PC-9 (cell line): ENCODE measurements around the gene SECTM1. TPM values are rescaled to one million over a fixed set of nuclear protein-coding genes. Genes with fewer than 3 reads are reported as not detected.

ENCODE experiments used
- BruUV-seq: library from RNA; stranded (reverse); fragments of 400-500 nt; replicated peaks from 2 replicates; lab custom pipeline; 2021; lab: Mats Ljungman, UMichigan
- CTCF ChIA-PET: fragments of 300-600 bp; sonication (Branson Sonifier 250); formaldehyde crosslinking; loops from one replicate; lab custom pipeline; 2022; ENCODE audit warnings: antibody characterized with exemption; lab: Charles Lee
- POLR2A ChIA-PET: fragments of 300-600 bp; sonication (Branson Sonifier 250); formaldehyde crosslinking; loops from one replicate; lab custom pipeline; 2022; ENCODE audit warnings: antibody characterized with exemption; ENCODE audit not compliant: unreplicated experiment; lab: Charles Lee
- DNase-seq, 2 experiments: peaks; one replicate each; pipeline versions ENCODE4 v3.0.0 to v3.0.0-alpha.2; 2015 to 2022; ENCODE audit warnings: mixed read lengths in 1 of 2
- H2AFZ ChIP-seq: fragments of 200-600 bp; sonication (generic); 2 replicates; pipeline ENCODE4 v1.8.1; 2017; ENCODE audit warnings: antibody characterized with exemption
- H3F3A ChIP-seq: fragments of 200-600 bp; sonication (generic); 2 replicates; pipeline ENCODE4 v1.8.1; 2017; ENCODE audit warnings: antibody characterized with exemption, mild to moderate bottlenecking, low read depth; ENCODE audit not compliant: insufficient read depth
- H3K27ac ChIP-seq: fragments of 200-600 bp; sonication (generic); 2 replicates; pipeline ENCODE4 v1.6.1; 2016; ENCODE audit warnings: mixed run types
- H3K27me3 ChIP-seq: fragments of 200-600 bp; sonication (generic); 2 replicates; pipeline ENCODE4 v1.6.1; 2016; ENCODE audit warnings: low read depth, mixed run types; ENCODE audit not compliant: insufficient read depth
- H3K36me3 ChIP-seq: fragments of 200-600 bp; sonication (generic); 2 replicates; pipeline ENCODE4 v1.6.1; 2016; ENCODE audit warnings: low read depth, mixed run types
- H3K4me1 ChIP-seq: fragments of 200-600 bp; sonication (generic); replicated peaks from 2 replicates; pipeline ENCODE4 v1.6.1; 2016; ENCODE audit warnings: mixed run types; ENCODE audit not compliant: insufficient read depth
- H3K4me2 ChIP-seq: fragments of 200-600 bp; sonication (generic); 2 replicates; pipeline ENCODE4 v1.6.1; 2017; ENCODE audit warnings: mixed run types
- H3K4me3 ChIP-seq: fragments of 200-600 bp; sonication (generic); 2 replicates; pipeline ENCODE4 v1.6.1; 2016; ENCODE audit warnings: mixed run types
- H3K79me2 ChIP-seq: fragments of 200-600 bp; sonication (generic); 2 replicates; pipeline ENCODE4 v1.6.1; 2017; ENCODE audit warnings: low read depth, mixed run types
- H3K9me2 ChIP-seq: fragments of 200-600 bp; sonication (generic); 2 replicates; pipeline ENCODE4 v1.8.1; 2017; ENCODE audit warnings: mild to moderate bottlenecking; ENCODE audit not compliant: insufficient read depth
- H3K9me3 ChIP-seq: fragments of 200-600 bp; sonication (generic); 2 replicates; pipeline ENCODE4 v1.8.1; 2016; ENCODE audit warnings: low read depth; ENCODE audit not compliant: insufficient read depth
- H4K20me1 ChIP-seq: fragments of 200-600 bp; sonication (generic); 2 replicates; pipeline ENCODE4 v1.8.1; 2017; ENCODE audit not compliant: insufficient read depth
- CTCF ChIP-seq: fragments of 200-600 bp; sonication (generic); conservative IDR thresholded peaks from 2 replicates; pipeline ENCODE4 v1.6.1; 2017; ENCODE audit warnings: mixed run types, antibody characterized with exemption, mild to moderate bottlenecking, moderate library complexity
- EZH2 ChIP-seq: fragments of 200-600 bp; sonication (generic); IDR thresholded peaks from 2 replicates; pipeline ENCODE4 v1.8.0; 2017; ENCODE audit warnings: antibody characterized with exemption, low read depth
- intact Hi-C: fragments of 100-400 bp; cut with micrococcal nuclease; formaldehyde crosslinking; loops from one replicate; pipeline ENCODE4 v1.10.0; 2022; ENCODE audit not compliant: unreplicated experiment
- total RNA-seq: library from RNA; stranded (reverse); gene quantifications from 2 replicates; pipeline ENCODE4 v1.2.3, GENCODE V29; 2021

The SECTM1 gene
- total RNA-seq, 1 experiment from 2014 or later = 3.6 TPM

DNA sequence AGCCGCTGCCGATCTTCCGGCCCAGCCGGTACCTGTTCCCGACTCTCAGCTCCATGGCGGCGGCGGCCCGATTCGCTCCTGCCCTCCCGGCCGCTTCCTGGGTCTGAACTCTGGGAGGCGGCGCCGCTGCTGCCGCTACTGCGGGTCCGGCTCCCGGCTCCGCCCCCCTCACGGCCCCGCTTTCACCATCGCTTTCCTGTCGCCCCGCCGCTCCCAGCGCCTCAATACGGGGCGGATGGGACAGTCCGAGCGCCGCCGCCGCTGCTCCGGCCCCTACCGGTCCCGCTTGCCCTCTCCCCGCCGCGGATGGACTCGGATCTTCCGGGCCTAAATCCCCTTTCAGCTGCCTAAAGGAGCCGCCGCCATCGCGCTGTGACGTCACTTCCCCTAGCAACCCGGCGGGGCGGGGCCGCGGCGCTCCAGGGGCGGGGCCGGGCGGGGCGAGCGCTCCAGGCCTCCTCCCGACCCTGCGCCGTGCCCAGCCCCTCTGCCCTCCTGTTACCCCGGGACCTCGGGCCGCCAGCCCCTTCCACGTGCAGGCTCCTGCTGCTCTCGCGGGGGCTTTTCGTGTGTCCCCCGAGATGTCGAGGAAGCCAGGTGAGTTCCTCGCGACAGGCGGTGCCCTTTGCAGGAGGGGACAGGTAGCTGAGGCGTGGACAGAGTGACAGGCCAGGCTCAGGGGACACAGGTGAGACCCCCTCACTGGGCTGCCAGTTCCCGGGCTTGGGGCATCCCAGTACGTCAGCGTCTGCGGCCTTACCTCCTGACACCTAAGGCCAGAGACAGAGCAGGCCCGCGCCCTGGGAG lies 60.0 kb downstream of the SECTM1 start, which contains the start of gene CSNK1D:
CSNK1D (minus strand) TSS at position 374 of the 807 bp plus-strand sequence; CDS start at position 55, 319 bp downstream.
- H3K36me3 ChIP-seq = peaks cover 10% of the 10 kb centered on the region
- peaks cover 37% of the 10 kb centered on the region for H3F3A ChIP-seq

GRCh38 chr17:82272495-82273326 lies 60.9 kb downstream of the SECTM1 start:
- Histone ChIP-seq H3K27me3 (no peaks in the 10 kb centered on the region), H3K27ac (peak overlapping the region; percentile 93), H3K36me3 (peaks cover 10% of the 10 kb centered on the region), H2AFZ (no peak overlapping the region), H3K9me2 (no peaks in the 10 kb centered on the region), H3K4me1 (peaks cover 54% of the 10 kb centered on the region), H4K20me1 (peaks cover 49% of the 10 kb centered on the region), H3F3A (peaks cover 45% of the 10 kb centered on the region), H3K4me2 (peak overlapping the region; percentile 87), H3K9me3 (no peaks in the 10 kb centered on the region), H3K79me2 (peaks cover 54% of the 10 kb centered on the region), H3K4me3 (peak overlapping the region; percentile 88)
- CTCF ChIA-PET = no interaction called here
- no TSS peak for BruUV-seq
- POLR2A ChIA-PET = interaction anchor here (1.3 kb wide), 1 partner anchor 20 kb away, joined by 5 read pairs; no protein-coding TSS in a partner anchor
- intact Hi-C loops = no loop called here
- TF ChIP-seq EZH2 (no peak), CTCF (no peak)
- DNase-seq = peak in 1 of 2 experiments; percentile 17

More for the DNA sequence above, 60.0 kb downstream of the SECTM1 start, which contains the start of gene CSNK1D:
- Histone ChIP-seq H3K27ac (peak within 1 kb of the TSS; percentile 93), H3K4me3 (peak within 1 kb of the TSS; percentile 88), H3K4me2 (peak within 1 kb of the TSS; percentile 87), H4K20me1 (peaks cover 41% of the 10 kb centered on the region), H3K9me2 (no peaks in the 10 kb centered on the region), H3K79me2 (peaks cover 46% of the 10 kb centered on the region), H2AFZ (peak within 1 kb of the TSS; percentile 66), H3K4me1 (peaks cover 46% of the 10 kb centered on the region), H3K9me3 (no peaks in the 10 kb centered on the region), H3K27me3 (no peaks in the 10 kb centered on the region)
- CTCF ChIA-PET = no interaction called here
- intact Hi-C loops = no loop called here
- DNase-seq = peak; percentile 47 to 88
- POLR2A ChIA-PET = interaction anchor here (1.3 kb wide), 1 partner anchor 19 kb away, joined by 5 read pairs; no protein-coding TSS in a partner anchor
- BruUV-seq = no TSS peak
- no peak for TF ChIP-seq EZH2
- TF ChIP-seq CTCF = no peak

DNA sequence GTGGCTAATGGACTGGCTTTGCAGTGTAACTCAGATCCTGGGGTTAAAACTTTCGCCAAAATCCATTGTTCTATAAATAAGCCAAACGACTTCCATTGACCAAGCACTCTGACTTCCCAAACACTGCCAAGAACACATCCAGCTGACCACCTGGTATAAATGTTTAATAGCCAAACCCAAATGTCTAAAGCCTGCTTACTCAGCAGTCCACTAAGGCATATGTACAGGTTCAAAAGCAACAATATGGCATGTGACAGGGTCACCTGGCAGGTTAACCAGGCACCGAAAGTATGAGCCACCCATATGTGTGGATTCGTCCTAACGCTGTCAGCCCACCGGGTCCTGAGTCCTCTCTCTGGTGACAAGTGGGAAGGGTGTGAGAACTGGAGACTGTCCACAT lies 62.2 kb downstream of the SECTM1 start:
- Histone ChIP-seq H3K27me3 (no peaks in the 10 kb centered on the region), H3K9me2 (no peaks in the 10 kb centered on the region), H3K9me3 (no peaks in the 10 kb centered on the region), H2AFZ (no peak overlapping the region), H3K36me3 (peaks cover 12% of the 10 kb centered on the region), H3K79me2 (peaks cover 67% of the 10 kb centered on the region), H3K4me3 (no peak overlapping the region), H4K20me1 (peaks cover 62% of the 10 kb centered on the region), H3K4me2 (peak overlapping the region; percentile 87), H3K27ac (no peak overlapping the region), H3F3A (peaks cover 41% of the 10 kb centered on the region), H3K4me1 (peaks cover 48% of the 10 kb centered on the region)
- ChIA-PET POLR2A (no interaction called here), CTCF (interaction anchor here (0.7 kb wide), 1 partner anchor 65 kb away, joined by 5 read pairs; no protein-coding TSS in a partner anchor)
- TF ChIP-seq EZH2 (no peak), CTCF (no peak)
- BruUV-seq = no TSS peak
- intact Hi-C loops = no loop called here
- no peak for DNase-seq
